BLaER1 (cell line): Measurements from ENCODE around the gene ZNF106.
A peak's percentile ranks its signal among the peaks of the same experiment; 100 is the strongest.

Source experiments
- H3K27ac ChIP-seq: shearing (Covaris generic); formaldehyde crosslinking; 2 replicates; pipeline ENCODE4 v1.8.1; 2022
- H3K27me3 ChIP-seq: shearing (Covaris generic); formaldehyde crosslinking; 2 replicates; pipeline ENCODE4 v1.8.1; 2022
- H3K36me3 ChIP-seq: shearing (Covaris generic); formaldehyde crosslinking; 2 replicates; pipeline ENCODE4 v1.8.1; 2022
- H3K4me1 ChIP-seq: shearing (Covaris generic); formaldehyde crosslinking; 2 replicates; pipeline ENCODE4 v1.8.1; 2022
- H3K4me2 ChIP-seq: shearing (Covaris generic); formaldehyde crosslinking; 2 replicates; pipeline ENCODE4 v1.8.1; 2022
- H3K4me3 ChIP-seq: shearing (Covaris generic); formaldehyde crosslinking; 2 replicates; pipeline ENCODE4 v1.8.1; 2022
- H3K9ac ChIP-seq: shearing (Covaris generic); formaldehyde crosslinking; 2 replicates; pipeline ENCODE4 v1.8.1; 2022
- H3K9me3 ChIP-seq: shearing (Covaris generic); formaldehyde crosslinking; 2 replicates; pipeline ENCODE4 v1.8.1; 2022
- H4K20me1 ChIP-seq: shearing (Covaris generic); formaldehyde crosslinking; 2 replicates; pipeline ENCODE4 v1.8.1; 2022
- Cebpa-rat ChIP-seq: shearing (Covaris generic); IDR thresholded peaks from 2 replicates; pipeline ENCODE4 v1.8.1; 2022

ZNF106 gene

DNA sequence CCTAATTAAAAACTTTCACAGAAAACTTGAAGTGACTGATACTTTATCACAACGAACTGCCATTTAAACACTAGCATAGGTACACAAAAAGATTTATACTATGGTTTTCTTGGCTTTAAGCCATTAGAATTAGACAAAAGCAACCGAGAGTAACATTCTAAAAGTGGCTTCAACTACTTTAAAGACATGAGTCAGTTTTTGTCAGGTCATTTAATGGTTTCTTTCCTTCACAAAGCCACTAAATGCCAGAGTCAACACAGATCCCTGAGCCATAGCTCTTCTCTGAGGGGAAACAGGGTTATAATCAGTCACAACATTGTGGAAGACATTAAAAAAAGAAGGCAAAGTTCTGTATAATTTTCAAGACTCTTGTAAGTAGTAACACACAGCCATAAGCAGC lies 77.0 kb downstream of the ZNF106 start:
- TF ChIP-seq Cebpa-rat, result no peak
- H3K27ac ChIP-seq, result no peak overlapping the region
- no peak overlapping the region for H3K4me2 ChIP-seq
- no peaks in the 10 kb centered on the region for H3K9me3 ChIP-seq
- H3K4me3 ChIP-seq, result no peak overlapping the region
- no peaks in the 10 kb centered on the region for H3K27me3 ChIP-seq
- H3K9ac ChIP-seq, result no peak overlapping the region
- H3K4me1 ChIP-seq, result no peaks in the 10 kb centered on the region
- peaks cover 86% of the 10 kb centered on the region for H3K36me3 ChIP-seq
- no peaks in the 10 kb centered on the region for H4K20me1 ChIP-seq

DNA sequence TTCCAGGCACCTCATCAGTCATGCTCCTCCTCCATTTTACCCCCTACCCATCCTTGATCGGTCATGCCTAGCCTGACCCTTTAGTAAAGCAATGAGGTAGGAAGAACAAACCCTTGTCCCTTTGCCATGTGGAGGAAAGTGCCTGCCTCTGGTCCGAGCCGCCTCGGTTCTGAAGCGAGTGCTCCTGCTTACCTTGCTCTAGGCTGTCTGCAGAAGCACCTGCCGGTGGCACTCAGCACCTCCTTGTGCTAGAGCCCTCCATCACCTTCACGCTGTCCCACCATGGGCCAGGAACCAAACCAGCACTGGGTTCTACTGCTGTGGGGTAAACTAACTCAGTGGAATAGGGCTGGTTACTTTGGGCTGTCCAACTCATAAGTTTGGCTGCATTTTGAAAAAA lies 79.1 kb downstream of the ZNF106 start:
- no peaks in the 10 kb centered on the region for H3K27me3 ChIP-seq
- H3K27ac ChIP-seq, result no peak overlapping the region
- H3K9ac ChIP-seq, result no peak overlapping the region
- H3K36me3 ChIP-seq, result peaks cover 68% of the 10 kb centered on the region
- TF ChIP-seq Cebpa-rat, result no peak
- no peak overlapping the region for H3K4me3 ChIP-seq
- H3K4me2 ChIP-seq, result no peak overlapping the region
- no peaks in the 10 kb centered on the region for H3K4me1 ChIP-seq
- no peaks in the 10 kb centered on the region for H4K20me1 ChIP-seq
- no peaks in the 10 kb centered on the region for H3K9me3 ChIP-seq

- H3K4me2 ChIP-seq, result no peak overlapping the region
- TF ChIP-seq Cebpa-rat, result no peak
- H3K27ac ChIP-seq, result no peak overlapping the region
- H3K9me3 ChIP-seq, result no peaks in the 10 kb centered on the region
- H4K20me1 ChIP-seq, result no peaks in the 10 kb centered on the region
- no peak overlapping the region for H3K9ac ChIP-seq
- H3K27me3 ChIP-seq, result no peaks in the 10 kb centered on the region
- no peaks in the 10 kb centered on the region for H3K4me1 ChIP-seq
- no peak overlapping the region for H3K4me3 ChIP-seq
- H3K36me3 ChIP-seq, result peaks cover 54% of the 10 kb centered on the region
These were observed 81.9 kb downstream of the ZNF106 start for GRCh38 chr15:42409011-42409410.

DNA sequence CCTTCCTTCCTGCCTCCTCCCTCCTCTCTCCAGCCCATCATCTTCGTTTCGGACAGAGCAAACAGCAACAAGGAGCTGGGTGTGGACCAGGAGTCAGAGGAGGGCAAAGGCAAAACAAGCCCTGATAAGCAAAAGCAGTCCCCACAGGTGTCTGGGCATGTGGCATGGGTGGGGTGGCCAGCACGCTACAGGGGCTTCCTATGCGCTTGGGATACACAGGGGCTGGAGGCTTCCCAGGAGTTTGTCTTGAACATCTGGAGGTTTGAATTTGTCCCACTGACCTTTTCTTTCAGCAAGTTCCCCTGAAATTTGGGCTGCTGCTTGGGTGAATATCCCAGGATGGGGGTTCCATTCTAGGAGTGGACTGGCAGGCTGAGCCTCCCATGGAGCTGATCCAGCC lies 82.8 kb downstream of the ZNF106 start:
- peaks cover 56% of the 10 kb centered on the region for H3K36me3 ChIP-seq
- no peak overlapping the region for H3K4me3 ChIP-seq
- TF ChIP-seq Cebpa-rat, result no peak
- no peaks in the 10 kb centered on the region for H3K27me3 ChIP-seq
- no peak overlapping the region for H3K4me2 ChIP-seq
- no peaks in the 10 kb centered on the region for H3K9me3 ChIP-seq
- no peaks in the 10 kb centered on the region for H4K20me1 ChIP-seq
- H3K27ac ChIP-seq, result no peak overlapping the region
- H3K4me1 ChIP-seq, result peaks cover 7% of the 10 kb centered on the region
- H3K9ac ChIP-seq, result no peak overlapping the region

- no peak overlapping the region for H3K27ac ChIP-seq
- TF ChIP-seq Cebpa-rat, result no peak
- peaks cover 40% of the 10 kb centered on the region for H3K36me3 ChIP-seq
These were observed 85.0 kb downstream of the ZNF106 start for GRCh38 chr15:42405863-42406482.

GRCh38 chr15:42404461-42405235 lies 86.3 kb downstream of the ZNF106 start:
- no peak for TF ChIP-seq Cebpa-rat
- Histone ChIP-seq H3K36me3 (peaks cover 29% of the 10 kb centered on the region), H3K9me3 (no peaks in the 10 kb centered on the region), H4K20me1 (no peaks in the 10 kb centered on the region), H3K4me2 (no peak overlapping the region), H3K9ac (no peak overlapping the region), H3K27ac (no peak overlapping the region), H3K4me3 (no peak overlapping the region), H3K27me3 (no peaks in the 10 kb centered on the region), H3K4me1 (peaks cover 42% of the 10 kb centered on the region)

More at GRCh38 chr15:42405863-42406482, 85.0 kb downstream of the ZNF106 start:
- no peak overlapping the region for H3K9ac ChIP-seq
- H4K20me1 ChIP-seq, result no peaks in the 10 kb centered on the region
- H3K27me3 ChIP-seq, result no peaks in the 10 kb centered on the region
- H3K4me2 ChIP-seq, result no peak overlapping the region
- H3K4me1 ChIP-seq, result peaks cover 29% of the 10 kb centered on the region
- H3K4me3 ChIP-seq, result no peak overlapping the region
- no peaks in the 10 kb centered on the region for H3K9me3 ChIP-seq

DNA sequence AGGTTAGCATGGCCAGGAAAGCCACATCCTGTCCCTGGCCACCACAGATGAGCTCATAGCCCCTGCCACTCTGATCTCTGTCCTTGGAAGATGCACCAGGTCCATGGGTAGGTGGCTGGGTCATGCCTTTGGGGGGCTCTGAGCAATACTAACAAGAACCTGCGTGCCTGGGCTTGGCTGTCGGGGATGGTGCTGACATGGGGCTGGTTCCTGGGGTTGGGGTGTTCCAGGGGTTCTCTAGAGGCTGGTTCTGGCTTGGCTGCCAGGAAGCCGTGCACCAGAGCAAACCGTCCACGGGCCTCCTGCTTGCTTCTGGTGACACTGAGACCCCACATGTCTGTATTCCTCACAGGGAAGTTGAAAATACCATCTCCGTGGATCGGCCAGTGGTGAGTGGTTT lies 87.6 kb downstream of the ZNF106 start:
- Histone ChIP-seq H3K9ac (no peak overlapping the region), H3K4me1 (peaks cover 55% of the 10 kb centered on the region), H3K27ac (no peak overlapping the region), H3K4me3 (no peak overlapping the region), H4K20me1 (no peaks in the 10 kb centered on the region), H3K9me3 (no peaks in the 10 kb centered on the region), H3K36me3 (peaks cover 29% of the 10 kb centered on the region), H3K4me2 (peak overlapping the region; percentile 93), H3K27me3 (no peaks in the 10 kb centered on the region)
- TF ChIP-seq Cebpa-rat, result no peak

GRCh38 chr15:42402455-42403205 lies 88.3 kb downstream of the ZNF106 start:
- Histone ChIP-seq H3K27me3 (no peaks in the 10 kb centered on the region), H3K4me2 (peak overlapping the region; percentile 93), H3K9me3 (no peaks in the 10 kb centered on the region), H3K36me3 (peaks cover 29% of the 10 kb centered on the region), H3K4me3 (peak overlapping the region; percentile 65), H3K4me1 (peaks cover 58% of the 10 kb centered on the region), H4K20me1 (no peaks in the 10 kb centered on the region), H3K27ac (peak overlapping the region; percentile 88), H3K9ac (peak overlapping the region; percentile 75)
- no peak for TF ChIP-seq Cebpa-rat

GRCh38 chr15:42401544-42402454 lies 89.1 kb downstream of the ZNF106 start:
- H4K20me1 ChIP-seq, result no peaks in the 10 kb centered on the region
- H3K4me2 ChIP-seq, result peak overlapping the region; percentile 93
- TF ChIP-seq Cebpa-rat, result no peak
- peak overlapping the region; percentile 65 for H3K4me3 ChIP-seq
- no peaks in the 10 kb centered on the region for H3K9me3 ChIP-seq
- H3K27me3 ChIP-seq, result no peaks in the 10 kb centered on the region
- H3K27ac ChIP-seq, result peak overlapping the region; percentile 88
- H3K9ac ChIP-seq, result peak overlapping the region; percentile 75
- peaks cover 29% of the 10 kb centered on the region for H3K36me3 ChIP-seq
- peaks cover 58% of the 10 kb centered on the region for H3K4me1 ChIP-seq
